Ovary (tissue), 9 donors: ENCODE data around the gene DNAJC24. TPM values are rescaled to one million over a fixed set of nuclear protein-coding genes. Genes with fewer than 3 reads are reported as not detected.

ENCODE experiments used
- DNase-seq, 5 donors: peaks; one replicate each; pipeline ENCODE4 v3.0.0-alpha.2; 2019 to 2020
- H3K27ac ChIP-seq, 2 donors: fragments of 200-600 bp; one replicate each; pipeline versions ENCODE4 v1.5.1 to v1.8.0; 2019 to 2022
- H3K27me3 ChIP-seq: fragments of 200-600 bp; one replicate; pipeline ENCODE4 v1.8.0; 2022
- H3K36me3 ChIP-seq: fragments of 200-600 bp; sonication (generic); one replicate; pipeline ENCODE4 v1.5.1; 2019
- H3K4me1 ChIP-seq: one replicate; pipeline ENCODE4 v1.8.1; 2013; ENCODE audit warnings: mild to moderate bottlenecking, moderate library complexity; ENCODE audit not compliant: insufficient read depth
- H3K4me3 ChIP-seq: fragments of 200-600 bp; sonication (generic); one replicate; pipeline ENCODE4 v1.5.1; 2017
- H3K9me3 ChIP-seq, 2 donors: fragments of 200-600 bp in 1 of 2; sonication (generic) in 1 of 2; one replicate each; pipeline versions ENCODE4 v1.5.1 to v1.8.1; 2013 to 2019; ENCODE audit warnings: mild to moderate bottlenecking in 1 of 2, moderate library complexity in 1 of 2
- EP300 ChIP-seq: sonication (generic); formaldehyde crosslinking; IDR thresholded peaks from one replicate; pipeline ENCODE4 v1.6.1; 2017; ENCODE audit warnings: antibody characterized with exemption
- POLR2A ChIP-seq: fragments of 450-650 bp; IDR thresholded peaks from one replicate; pipeline ENCODE4 v1.6.1; 2017; ENCODE audit warnings: antibody characterized with exemption, mild to moderate bottlenecking, moderate library complexity
- WGBS, 3 donors: extraction: QIAGEN DNeasy Blood & Tissue Kit in 1 of 3; methylation state at CpG; one replicate each; pipeline versions ENCODE4 v1.1.5 to v1.1.7; 2013 to 2017; 5-methylcytosine and 5-hydroxymethylcytosine counted together
- intact Hi-C, 4 donors: fragments of 100-400 bp; cut with DNase I; formaldehyde crosslinking; loops; one replicate each; pipeline versions ENCODE4 v1.11.0 to v1.15.1; 2022 to 2023
- polyA plus RNA-seq, 2 donors: library from polyadenylated mRNA; stranded (reverse); fragments of 200-250 nt in 1 of 2; fragments of 350-450 nt in 1 of 2; fragmentation: Illumina TruSeq in 1 of 2; extraction: RNeasy Lipid Tissue Mini Kit (QIAGEN cat#74804) in 1 of 2; gene quantifications; one replicate each; pipeline ENCODE4 v1.2.3, GENCODE V29; 2013 to 2014
- total RNA-seq, 7 donors: library from RNA; depleted of rRNA in 2 of 7; stranded (reverse); fragments of >200 nt in 2 of 7; fragmentation: NEBNext Ultra II Directional in 3 of 7; extraction: Animal tissue kit (Norgen Biotek cat#: 25700) in 3 of 7; gene quantifications; one replicate each; pipeline versions ENCODE4 v1.1.0 to v1.2.4, GENCODE V29; 2016 to 2023
- TF ChIP-seq, protein P1 (sequence below), 3 donors: fragments of 450-650 bp in 2 of 3; fragments of 200-600 bp in 1 of 3; IDR thresholded peaks; one replicate each; pipeline versions ENCODE4 v1.5.1 to v1.8.0; 2016 to 2022; ENCODE audit warnings: antibody characterized with exemption in 3 of 3, mild to moderate bottlenecking in 1 of 3
- donor health status: DM: no; HTN: no; CAD: no; lungs with moderate emphysema.
- donor health status: DM: no; HTN: no; CAD: no.
- donor health status: Bipolar disorder and iron deficiency.
- donor health status: DM: yes; HTN: yes; CAD: no.
- donor health status: DM: no; HTN: no; CAD: no.
- donor health status: DM: yes; HTN: yes; CAD: no.

DNAJC24 gene
- total and polyA plus RNA-seq, 9 donors: 5.3 to 15.2 (median 10.9) TPM

DNA sequence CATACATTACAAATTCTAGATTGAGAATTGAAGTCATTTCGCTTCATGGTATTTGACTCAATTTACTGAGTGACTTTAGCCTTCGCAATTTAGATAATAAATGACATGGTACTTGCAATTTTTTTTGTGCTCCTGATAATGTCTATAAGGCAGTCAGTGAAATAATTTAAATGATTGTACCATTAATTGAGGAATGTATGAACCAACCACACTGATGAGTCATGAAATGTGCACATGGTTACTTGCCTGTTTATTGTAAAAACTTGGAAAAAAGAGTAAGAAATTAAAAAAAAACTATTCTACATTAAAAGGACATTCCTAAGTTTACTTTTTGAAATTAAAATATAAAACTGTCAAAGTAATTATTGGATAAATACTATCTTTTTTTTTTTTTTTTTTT lies 43.3 kb downstream of the DNAJC24 start:
- H3K36me3 ChIP-seq: no peaks in the 10 kb centered on the region
- no peaks in the 10 kb centered on the region for H3K27me3 ChIP-seq
- DNase-seq: no peak
- no peak overlapping the region for H3K4me3 ChIP-seq
- intact Hi-C loops: no loop called here
- H3K9me3 ChIP-seq: no peaks in the 10 kb centered on the region
- WGBS, 3 donors: 94 to 99% (median 97%) methylated on average over 2 of the region's 2 CpGs
- H3K4me1 ChIP-seq: no peaks in the 10 kb centered on the region
- no peak overlapping the region for H3K27ac ChIP-seq
- TF ChIP-seq POLR2A (no peak), EP300 (no peak)
- TF ChIP-seq, protein P1, sequence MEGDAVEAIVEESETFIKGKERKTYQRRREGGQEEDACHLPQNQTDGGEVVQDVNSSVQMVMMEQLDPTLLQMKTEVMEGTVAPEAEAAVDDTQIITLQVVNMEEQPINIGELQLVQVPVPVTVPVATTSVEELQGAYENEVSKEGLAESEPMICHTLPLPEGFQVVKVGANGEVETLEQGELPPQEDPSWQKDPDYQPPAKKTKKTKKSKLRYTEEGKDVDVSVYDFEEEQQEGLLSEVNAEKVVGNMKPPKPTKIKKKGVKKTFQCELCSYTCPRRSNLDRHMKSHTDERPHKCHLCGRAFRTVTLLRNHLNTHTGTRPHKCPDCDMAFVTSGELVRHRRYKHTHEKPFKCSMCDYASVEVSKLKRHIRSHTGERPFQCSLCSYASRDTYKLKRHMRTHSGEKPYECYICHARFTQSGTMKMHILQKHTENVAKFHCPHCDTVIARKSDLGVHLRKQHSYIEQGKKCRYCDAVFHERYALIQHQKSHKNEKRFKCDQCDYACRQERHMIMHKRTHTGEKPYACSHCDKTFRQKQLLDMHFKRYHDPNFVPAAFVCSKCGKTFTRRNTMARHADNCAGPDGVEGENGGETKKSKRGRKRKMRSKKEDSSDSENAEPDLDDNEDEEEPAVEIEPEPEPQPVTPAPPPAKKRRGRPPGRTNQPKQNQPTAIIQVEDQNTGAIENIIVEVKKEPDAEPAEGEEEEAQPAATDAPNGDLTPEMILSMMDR (IDR thresholded peaks at IDR 0.05): no peak

DNA sequence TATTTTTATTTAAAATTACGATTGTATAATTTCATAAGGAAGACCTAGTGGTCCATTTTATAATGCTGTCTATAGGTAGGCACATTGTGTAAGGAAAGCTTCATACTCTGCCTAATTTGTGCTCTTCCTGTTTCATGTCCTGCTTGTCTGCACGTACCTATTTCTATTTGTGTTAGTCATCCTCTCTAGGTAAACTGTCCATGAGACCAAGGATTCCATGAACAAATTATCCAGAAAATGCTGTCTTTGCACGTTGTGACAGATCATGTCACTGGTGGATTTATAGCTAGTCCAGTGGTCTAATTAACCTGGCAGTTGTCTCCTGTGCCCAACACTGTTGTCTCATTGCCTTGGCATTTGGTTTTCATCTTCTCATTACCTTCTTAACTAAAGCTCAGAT lies 44.7 kb downstream of the DNAJC24 start:
- no peak overlapping the region for H3K27ac ChIP-seq
- H3K4me3 ChIP-seq: no peak overlapping the region
- no peaks in the 10 kb centered on the region for H3K27me3 ChIP-seq
- WGBS, 3 donors: 79 to 84% (median 79%) methylated on average over 3 of the region's 3 CpGs
- DNase-seq: no peak
- TF ChIP-seq, protein P1 (IDR thresholded peaks at IDR 0.05): no peak
- TF ChIP-seq EP300 (no peak), POLR2A (no peak)
- no peaks in the 10 kb centered on the region for H3K9me3 ChIP-seq
- H3K4me1 ChIP-seq: no peaks in the 10 kb centered on the region
- intact Hi-C loops: no loop called here
- no peaks in the 10 kb centered on the region for H3K36me3 ChIP-seq

DNA sequence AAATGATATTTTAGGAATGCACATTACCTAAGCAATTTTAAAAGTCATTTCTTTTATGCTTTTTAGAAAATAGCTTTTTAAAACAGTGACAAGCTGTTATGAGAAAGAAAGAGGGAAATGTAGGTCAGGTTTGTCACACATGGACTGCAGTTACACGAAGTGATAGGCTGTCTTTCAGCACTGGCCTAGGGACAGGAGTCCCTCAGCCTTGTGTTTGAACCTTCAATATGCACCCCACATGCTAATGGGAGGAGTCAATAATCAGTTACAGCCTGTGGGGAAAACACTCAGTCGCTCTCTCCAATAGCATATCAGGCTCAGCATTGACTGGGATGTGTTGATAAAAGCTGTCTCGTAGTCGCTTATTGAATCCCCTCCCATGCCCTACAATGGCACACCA lies 45.8 kb downstream of the DNAJC24 start:
- TF ChIP-seq, protein P1 (IDR thresholded peaks at IDR 0.05): no peak
- TF ChIP-seq EP300 (no peak), POLR2A (no peak)
- H3K4me3 ChIP-seq: no peak overlapping the region
- H3K9me3 ChIP-seq: no peaks in the 10 kb centered on the region
- no peak overlapping the region for H3K27ac ChIP-seq
- no peaks in the 10 kb centered on the region for H3K4me1 ChIP-seq
- no peaks in the 10 kb centered on the region for H3K27me3 ChIP-seq
- WGBS, 3 donors: 82 to 89% (median 88%) methylated on average over 4 of the region's 4 CpGs
- H3K36me3 ChIP-seq: no peaks in the 10 kb centered on the region
- intact Hi-C loops: no loop called here
- no peak for DNase-seq

DNA sequence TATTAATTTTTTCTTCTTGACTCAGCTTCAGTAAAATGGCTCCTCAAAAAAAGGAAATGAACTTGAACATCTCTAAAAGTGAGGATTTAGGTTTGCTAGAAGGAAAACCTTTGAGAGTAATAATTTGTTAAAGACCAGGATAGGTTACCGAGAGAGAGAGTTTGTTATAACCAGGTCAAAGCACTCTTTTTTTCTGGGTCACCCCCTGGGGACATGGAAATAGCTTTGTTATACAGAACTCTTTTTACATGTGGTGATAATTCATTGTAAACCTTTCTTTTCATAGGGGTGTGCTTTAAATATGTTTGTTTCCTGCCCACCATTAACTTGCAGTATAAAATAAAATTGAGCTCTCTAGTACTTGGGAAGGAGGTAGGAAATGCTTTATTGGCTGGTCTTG lies 47.7 kb downstream of the DNAJC24 start:
- intact Hi-C loops: no loop called here
- no peak for DNase-seq
- no peaks in the 10 kb centered on the region for H3K4me1 ChIP-seq
- H3K27me3 ChIP-seq: no peaks in the 10 kb centered on the region
- no peak overlapping the region for H3K4me3 ChIP-seq
- H3K36me3 ChIP-seq: no peaks in the 10 kb centered on the region
- 91 to 97% (median 92%) methylated on average over 1 of the region's 1 CpG for WGBS, 3 donors
- H3K27ac ChIP-seq: no peak overlapping the region
- no peak for TF ChIP-seq POLR2A
- TF ChIP-seq, protein P1 (IDR thresholded peaks at IDR 0.05): no peak
- TF ChIP-seq EP300: no peak
- H3K9me3 ChIP-seq: no peaks in the 10 kb centered on the region

DNA sequence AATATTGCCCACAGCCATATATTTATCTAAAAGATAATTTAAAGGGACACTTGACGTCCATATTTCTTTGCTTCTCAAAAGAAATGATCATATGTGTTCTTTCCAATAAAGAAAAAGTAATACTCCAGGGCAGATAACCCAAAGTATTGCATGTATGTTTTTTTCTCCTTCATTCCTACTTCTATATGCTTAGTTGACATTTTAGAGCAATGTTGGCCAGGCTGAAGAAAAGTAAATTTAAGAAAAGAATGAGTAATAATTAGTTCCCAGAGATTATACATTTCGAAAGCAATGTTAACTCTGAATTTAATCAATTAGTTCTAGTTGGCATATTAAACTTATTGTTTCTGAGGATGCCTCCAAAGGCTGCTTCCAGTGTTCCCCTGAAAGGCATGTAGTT lies 48.2 kb downstream of the DNAJC24 start:
- TF ChIP-seq, protein P1 (IDR thresholded peaks at IDR 0.05): no peak
- TF ChIP-seq POLR2A: no peak
- no peak for TF ChIP-seq EP300
- Histone ChIP-seq H3K36me3 (no peaks in the 10 kb centered on the region), H3K9me3 (no peaks in the 10 kb centered on the region), H3K27ac (no peak overlapping the region), H3K4me3 (no peak overlapping the region), H3K27me3 (no peaks in the 10 kb centered on the region), H3K4me1 (no peaks in the 10 kb centered on the region)
- no peak for DNase-seq
- intact Hi-C loops: no loop called here
- 94 to 96% (median 95%) methylated on average over 2 of the region's 2 CpGs for WGBS, 3 donors
